PC-3 (cell line): ENCODE results near the gene SPTA1. TPM values are rescaled to one million over a fixed set of nuclear protein-coding genes. Genes with fewer than 3 reads are reported as not detected.

Source experiments
- ATAC-seq: fragments of 200-7000 bp; cut with Tn5 transposase; 2 replicates; pipeline ENCODE4 v1.9.1; 2020; ENCODE audit warnings: mild to moderate bottlenecking, moderate library complexity
- BruUV-seq: library from RNA; stranded (reverse); fragments of 400-500 nt; replicated peaks from 2 replicates; lab custom pipeline; 2021; lab: Mats Ljungman, UMichigan
- CTCF ChIA-PET: fragments of 300-600 bp; sonication (Branson Sonifier 250); formaldehyde crosslinking; loops from one replicate; lab custom pipeline; 2022; ENCODE audit warnings: antibody characterized with exemption; lab: Charles Lee
- POLR2A ChIA-PET: fragments of 300-600 bp; sonication (Branson Sonifier 250); formaldehyde crosslinking; loops from one replicate; lab custom pipeline; 2022; ENCODE audit warnings: antibody characterized with exemption; ENCODE audit not compliant: unreplicated experiment; lab: Charles Lee
- DNase-seq: peaks from one replicate; pipeline ENCODE4 v3.0.0-alpha.2; 2015
- H2AFZ ChIP-seq: fragments of 300-600 bp; sonication (generic); 2 replicates; pipeline ENCODE4 v1.6.0; 2016; ENCODE audit warnings: antibody characterized with exemption, low read length
- H3F3A ChIP-seq: fragments of 300-600 bp; sonication (generic); one replicate; pipeline ENCODE4 v1.6.0; 2017; ENCODE audit warnings: antibody characterized with exemption, low read length, control low read depth, mild to moderate bottlenecking; ENCODE audit not compliant: unreplicated experiment
- H3K27ac ChIP-seq: fragments of 300-600 bp; sonication (generic); 2 replicates; pipeline ENCODE4 v1.5.1; 2016; ENCODE audit warnings: mild to moderate bottlenecking, low read length
- H3K27me3 ChIP-seq: fragments of 300-600 bp; sonication (generic); 2 replicates; pipeline ENCODE4 v1.6.1; 2016; ENCODE audit warnings: low read length, mixed read lengths
- H3K36me3 ChIP-seq: fragments of 300-600 bp; sonication (generic); 2 replicates; pipeline ENCODE4 v1.6.1; 2016; ENCODE audit warnings: low read depth, mixed run types, low read length, mixed read lengths
- H3K4me1 ChIP-seq: fragments of 300-600 bp; sonication (generic); 2 replicates; pipeline ENCODE4 v1.5.1; 2016; ENCODE audit warnings: low read length; ENCODE audit not compliant: insufficient read depth
- H3K4me2 ChIP-seq: fragments of 300-600 bp; sonication (generic); 2 replicates; pipeline ENCODE4 v1.6.0; 2016; ENCODE audit warnings: low read length
- H3K4me3 ChIP-seq: fragments of 300-600 bp; sonication (generic); 2 replicates; pipeline ENCODE4 v1.5.1; 2016; ENCODE audit warnings: mild to moderate bottlenecking, low read length, mixed read lengths
- H3K79me2 ChIP-seq: fragments of 300-600 bp; sonication (generic); 2 replicates; pipeline ENCODE4 v1.6.1; 2017; ENCODE audit warnings: low read length, mixed read lengths
- H3K9ac ChIP-seq: fragments of 300-600 bp; sonication (generic); 2 replicates; pipeline ENCODE4 v1.6.0; 2016; ENCODE audit warnings: mild to moderate bottlenecking, low read length
- H3K9me2 ChIP-seq: fragments of 300-600 bp; sonication (generic); replicated peaks from 2 replicates; pipeline ENCODE4 v1.6.1; 2016; ENCODE audit warnings: mixed run types, low read length, mixed read lengths
- H3K9me3 ChIP-seq: fragments of 300-600 bp; sonication (generic); 2 replicates; pipeline ENCODE4 v1.6.1; 2016; ENCODE audit warnings: low read length, mixed read lengths
- H4K20me1 ChIP-seq: fragments of 300-600 bp; sonication (generic); 2 replicates; pipeline ENCODE4 v1.6.1; 2016; ENCODE audit warnings: low read length, mixed read lengths
- CTCF ChIP-seq: fragments of 300-600 bp; sonication (generic); conservative IDR thresholded peaks from 2 replicates; pipeline ENCODE4 v1.5.1; 2017; ENCODE audit warnings: antibody characterized with exemption, low read depth, mild to moderate bottlenecking, low read length
- EZH2 ChIP-seq: fragments of 300-600 bp; sonication (generic); IDR thresholded peaks from one replicate; pipeline ENCODE4 v1.6.1; 2017; ENCODE audit warnings: antibody characterized with exemption, mild to moderate bottlenecking, low read length; ENCODE audit not compliant: unreplicated experiment
- EZH2phosphoT487 ChIP-seq: fragments of 300-600 bp; sonication (generic); IDR thresholded peaks from 2 replicates; pipeline ENCODE4 v1.6.1; 2018; ENCODE audit warnings: mild to moderate bottlenecking, antibody characterized with exemption, low read length, borderline replicate concordance
- intact Hi-C: fragments of 100-400 bp; cut with micrococcal nuclease; formaldehyde crosslinking; loops from 2 replicates; pipeline ENCODE4 v1.9.0; 2023
- total RNA-seq: library from RNA; depleted of rRNA; stranded (reverse); fragments of >200 nt; gene quantifications from 2 replicates; pipeline ENCODE4 v1.2.3, GENCODE V29; 2014

SPTA1 gene
- total RNA-seq, 1 experiment from 2014 or later: not detected

GRCh38 chr1:158586942-158587341 lies 99.6 kb downstream of the SPTA1 start:
- H3K4me3 ChIP-seq: no peak overlapping the region
- no peaks in the 10 kb centered on the region for H3K9me2 ChIP-seq
- no peaks in the 10 kb centered on the region for H3K36me3 ChIP-seq
- H3K4me2 ChIP-seq: no peak overlapping the region
- no peaks in the 10 kb centered on the region for H4K20me1 ChIP-seq
- no peak overlapping the region for H3K9ac ChIP-seq
- no peak for TF ChIP-seq CTCF
- no peak for TF ChIP-seq EZH2
- TF ChIP-seq EZH2phosphoT487: no peak
- H3K9me3 ChIP-seq: 0 out of 2 replicates have a peak, but pooled peaks cover 4% of the 10 kb centered on the region
- no peak for ATAC-seq
- H3K79me2 ChIP-seq: no peaks in the 10 kb centered on the region
- H3K27me3 ChIP-seq: no peaks in the 10 kb centered on the region
- ChIA-PET CTCF (no interaction called here), POLR2A (no interaction called here)
- no peaks in the 10 kb centered on the region for H3K4me1 ChIP-seq
- BruUV-seq: no TSS peak
- intact Hi-C loops: no loop called here
- H3F3A ChIP-seq: no peaks in the 10 kb centered on the region
- no peak overlapping the region for H3K27ac ChIP-seq
- no peak for DNase-seq
- no peak overlapping the region for H2AFZ ChIP-seq

- H3K79me2 ChIP-seq: no peaks in the 10 kb centered on the region
- ChIA-PET CTCF (no interaction called here), POLR2A (no interaction called here)
- no peaks in the 10 kb centered on the region for H3K27me3 ChIP-seq
- no TSS peak for BruUV-seq
- H2AFZ ChIP-seq: no peak overlapping the region
- no peak overlapping the region for H3K9ac ChIP-seq
- H3K9me2 ChIP-seq: no peaks in the 10 kb centered on the region
- no peaks in the 10 kb centered on the region for H3K9me3 ChIP-seq
- no peaks in the 10 kb centered on the region for H4K20me1 ChIP-seq
- intact Hi-C loops: no loop called here
- H3K4me1 ChIP-seq: no peaks in the 10 kb centered on the region
- no peak overlapping the region for H3K4me2 ChIP-seq
- no peak for ATAC-seq
- H3F3A ChIP-seq: no peaks in the 10 kb centered on the region
- no peak for DNase-seq
- no peaks in the 10 kb centered on the region for H3K36me3 ChIP-seq
- no peak overlapping the region for H3K4me3 ChIP-seq
- H3K27ac ChIP-seq: no peak overlapping the region
- no peak for TF ChIP-seq EZH2
These were observed 102.6 kb downstream of the SPTA1 start for GRCh38 chr1:158583962-158584361.

- TF ChIP-seq EZH2 (no peak), CTCF (no peak), EZH2phosphoT487 (no peak)
- ATAC-seq (no peak), DNase-seq (no peak)
- Histone ChIP-seq H3K9me3 (no peaks in the 10 kb centered on the region), H3K79me2 (no peaks in the 10 kb centered on the region), H3K27me3 (peaks cover 10% of the 10 kb centered on the region), H3F3A (no peaks in the 10 kb centered on the region), H3K36me3 (no peaks in the 10 kb centered on the region), H3K4me3 (no peak within 1 kb of the TSS), H3K27ac (no peak within 1 kb of the TSS), H2AFZ (no peak within 1 kb of the TSS), H3K9me2 (no peaks in the 10 kb centered on the region), H3K4me2 (no peak within 1 kb of the TSS), H3K9ac (no peak within 1 kb of the TSS), H3K4me1 (no peaks in the 10 kb centered on the region), H4K20me1 (no peaks in the 10 kb centered on the region)
- ChIA-PET POLR2A (no interaction called here), CTCF (no interaction called here)
- intact Hi-C loops: no loop called here
- BruUV-seq: no TSS peak
These were observed 106.8 kb downstream of the SPTA1 start, which contains the start of gene OR10X1 for GRCh38 chr1:158579733-158580132. Gene OR10X1 (minus strand): TSS chr1:158579899. CDS start chr1:158579899, 0 bp downstream.
